GM12872 (cell line): ENCODE data around the gene VSX2.

Source experiments
- TF ChIP-seq, protein P1 (sequence below): IDR thresholded peaks from 3 replicates; pipeline ENCODE4 v1.5.1; 2011; ENCODE audit warnings: low read depth, mild to moderate bottlenecking, low read length, moderate library complexity; ENCODE audit not compliant: insufficient read depth

Gene VSX2

DNA sequence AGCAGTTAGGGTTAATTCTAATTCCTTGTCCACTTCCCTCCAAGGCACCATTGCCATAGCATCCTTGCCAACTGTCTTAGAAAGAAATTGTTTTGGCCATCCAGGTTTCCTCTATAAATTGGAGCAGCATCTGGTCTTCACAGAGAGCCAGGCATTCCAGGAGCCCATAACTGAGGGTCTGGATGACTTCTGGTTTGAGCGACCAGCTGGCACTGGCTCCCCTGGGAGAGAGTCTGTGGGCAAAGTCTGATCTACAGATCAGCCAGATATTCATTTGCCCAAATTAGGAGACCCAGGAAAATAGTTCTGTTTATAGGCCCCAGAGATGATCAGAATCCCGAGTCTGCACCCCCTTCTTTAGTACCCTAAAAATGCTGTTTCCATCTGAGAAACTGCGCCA lies 16.0 kb downstream of the VSX2 start:
- TF ChIP-seq, protein P1, sequence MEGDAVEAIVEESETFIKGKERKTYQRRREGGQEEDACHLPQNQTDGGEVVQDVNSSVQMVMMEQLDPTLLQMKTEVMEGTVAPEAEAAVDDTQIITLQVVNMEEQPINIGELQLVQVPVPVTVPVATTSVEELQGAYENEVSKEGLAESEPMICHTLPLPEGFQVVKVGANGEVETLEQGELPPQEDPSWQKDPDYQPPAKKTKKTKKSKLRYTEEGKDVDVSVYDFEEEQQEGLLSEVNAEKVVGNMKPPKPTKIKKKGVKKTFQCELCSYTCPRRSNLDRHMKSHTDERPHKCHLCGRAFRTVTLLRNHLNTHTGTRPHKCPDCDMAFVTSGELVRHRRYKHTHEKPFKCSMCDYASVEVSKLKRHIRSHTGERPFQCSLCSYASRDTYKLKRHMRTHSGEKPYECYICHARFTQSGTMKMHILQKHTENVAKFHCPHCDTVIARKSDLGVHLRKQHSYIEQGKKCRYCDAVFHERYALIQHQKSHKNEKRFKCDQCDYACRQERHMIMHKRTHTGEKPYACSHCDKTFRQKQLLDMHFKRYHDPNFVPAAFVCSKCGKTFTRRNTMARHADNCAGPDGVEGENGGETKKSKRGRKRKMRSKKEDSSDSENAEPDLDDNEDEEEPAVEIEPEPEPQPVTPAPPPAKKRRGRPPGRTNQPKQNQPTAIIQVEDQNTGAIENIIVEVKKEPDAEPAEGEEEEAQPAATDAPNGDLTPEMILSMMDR, result no peak

DNA sequence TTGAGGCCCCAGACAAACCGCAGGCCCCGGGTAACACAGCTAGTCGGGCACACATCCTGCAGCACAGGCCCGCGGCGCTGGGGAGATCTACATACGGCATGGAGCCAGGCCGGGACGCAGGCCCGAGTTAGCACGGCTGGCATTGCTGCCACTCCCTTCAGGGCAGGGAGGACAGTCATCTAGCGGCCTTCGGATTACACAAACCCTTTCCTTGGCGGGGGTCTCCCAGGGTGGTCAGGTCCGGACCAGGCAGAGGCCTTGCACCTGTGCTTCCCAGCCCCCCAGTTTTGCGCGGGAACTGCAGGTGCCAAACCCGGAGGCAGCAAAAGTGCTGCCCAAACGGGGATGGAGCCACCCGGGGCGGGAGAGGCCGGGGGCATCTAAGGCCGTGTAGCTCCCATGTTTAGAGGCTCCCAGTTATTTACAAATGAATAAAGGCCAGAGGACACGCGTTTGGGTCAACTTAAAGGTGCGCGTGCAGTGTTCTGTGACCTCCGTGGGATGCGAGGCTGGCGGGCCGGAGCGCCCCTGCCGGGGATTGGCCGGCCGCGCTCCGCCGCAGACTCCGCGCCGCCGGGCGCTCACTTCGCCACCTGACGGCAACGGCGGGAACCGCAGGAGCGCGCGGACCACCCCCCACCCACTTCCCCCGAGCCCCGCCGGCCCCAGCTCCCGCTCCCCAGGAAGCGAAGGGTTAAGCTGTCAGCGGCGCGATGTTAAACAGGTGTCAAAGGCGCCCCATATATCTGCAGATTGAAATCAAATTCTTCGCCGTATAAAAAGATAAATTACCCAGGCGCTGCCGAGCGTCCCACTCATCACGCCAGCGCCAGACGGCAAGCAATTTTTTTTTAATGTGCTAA lies 18.1 kb downstream of the VSX2 start:
- TF ChIP-seq, protein P1, result peak; percentile 86

DNA sequence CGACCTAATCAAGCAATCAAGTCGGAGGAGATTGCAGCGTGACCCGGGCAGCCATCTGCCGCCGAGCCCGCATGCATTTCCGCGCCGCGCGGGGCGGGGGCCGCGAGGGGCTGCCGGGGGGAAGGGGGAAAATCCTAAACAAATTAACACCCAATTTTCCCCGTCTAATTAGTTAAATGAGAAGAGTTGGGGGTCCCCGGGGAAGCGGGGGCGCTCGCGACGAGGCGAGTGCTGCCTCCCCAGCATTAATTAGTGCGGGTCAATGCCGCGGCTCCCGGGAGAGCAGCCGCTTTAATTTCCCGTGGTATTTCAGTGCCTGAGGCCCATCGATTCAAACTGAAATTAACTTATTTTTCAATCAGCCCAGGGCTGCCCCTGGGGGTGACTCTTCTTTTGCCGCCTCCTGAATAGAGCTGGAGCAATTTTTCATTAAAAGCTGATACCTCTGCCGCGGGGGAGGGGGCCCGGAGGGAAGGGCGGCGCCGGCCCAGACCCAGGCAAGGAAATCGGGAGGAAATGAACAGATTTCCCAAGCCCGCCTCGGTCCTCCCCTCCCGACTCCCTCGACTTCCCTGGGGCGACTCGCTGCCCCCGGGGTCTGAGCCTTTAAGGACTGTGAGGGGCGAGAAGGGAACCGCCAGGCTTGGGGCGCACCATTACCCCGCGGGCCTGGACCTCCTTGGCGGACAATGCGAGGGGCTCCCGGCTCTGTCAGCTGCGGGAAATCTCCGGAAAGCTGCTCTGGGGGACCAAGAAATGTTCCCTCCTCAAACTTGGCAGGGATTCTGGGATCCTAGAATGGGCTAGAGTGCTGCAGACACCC lies 18.9 kb downstream of the VSX2 start:
- TF ChIP-seq, protein P1, result no peak

DNA sequence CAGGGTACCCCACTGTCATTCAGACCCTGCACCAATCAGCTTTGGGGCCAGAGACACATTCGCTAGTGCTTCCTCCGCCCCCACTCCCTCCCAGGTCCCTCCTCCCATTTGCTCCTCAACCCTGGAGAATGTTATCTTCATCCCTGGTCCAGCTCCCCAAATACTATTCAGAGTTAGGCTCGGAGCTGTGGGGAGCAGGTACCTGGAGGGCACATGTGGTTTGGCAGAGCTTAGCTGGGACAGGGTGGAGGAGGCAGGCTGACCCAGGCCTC lies 19.5 kb downstream of the VSX2 start:
- TF ChIP-seq, protein P1, result no peak

DNA sequence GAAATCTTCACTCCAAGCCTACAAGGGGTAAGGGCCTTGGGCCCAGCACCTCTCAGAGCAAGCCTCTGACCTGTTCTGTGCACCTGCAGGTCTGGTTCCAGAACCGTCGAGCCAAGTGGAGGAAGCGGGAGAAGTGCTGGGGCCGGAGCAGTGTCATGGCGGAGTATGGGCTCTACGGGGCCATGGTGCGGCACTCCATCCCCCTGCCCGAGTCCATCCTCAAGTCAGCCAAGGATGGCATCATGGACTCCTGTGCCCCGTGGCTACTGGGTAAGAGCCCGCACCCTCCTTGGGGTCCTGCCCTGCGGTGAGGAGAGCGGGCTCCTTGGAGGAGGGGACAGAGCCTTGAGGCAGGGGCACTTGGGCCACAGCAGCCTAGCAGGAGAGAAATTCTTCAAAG lies 20.3 kb downstream of the VSX2 start:
- TF ChIP-seq, protein P1, result no peak

DNA sequence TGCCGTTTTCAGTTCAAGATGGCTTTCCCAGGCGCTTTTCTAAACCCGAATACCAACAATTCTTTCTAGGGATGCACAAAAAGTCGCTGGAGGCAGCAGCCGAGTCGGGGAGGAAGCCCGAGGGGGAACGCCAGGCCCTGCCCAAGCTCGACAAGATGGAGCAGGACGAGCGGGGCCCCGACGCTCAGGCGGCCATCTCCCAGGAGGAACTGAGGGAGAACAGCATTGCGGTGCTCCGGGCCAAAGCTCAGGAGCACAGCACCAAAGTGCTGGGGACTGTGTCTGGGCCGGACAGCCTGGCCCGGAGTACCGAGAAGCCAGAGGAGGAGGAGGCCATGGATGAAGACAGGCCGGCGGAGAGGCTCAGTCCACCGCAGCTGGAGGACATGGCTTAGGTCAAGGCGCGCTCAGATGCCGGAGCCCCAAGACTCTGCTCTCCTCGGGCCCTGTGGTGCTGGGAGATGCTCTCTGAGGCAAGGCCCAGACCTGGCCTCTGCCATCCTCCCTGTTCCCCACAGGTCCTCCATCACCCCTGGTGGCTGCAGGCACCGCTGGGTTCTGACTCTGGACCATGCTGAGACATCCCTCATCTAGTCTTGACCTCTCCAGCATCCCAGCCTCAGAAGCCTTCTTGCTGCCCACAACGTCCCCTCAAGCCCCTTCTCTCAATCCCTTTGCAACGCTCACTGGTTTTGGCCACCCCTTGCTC lies 21.4 kb downstream of the VSX2 start:
- TF ChIP-seq, protein P1, result no peak

DNA sequence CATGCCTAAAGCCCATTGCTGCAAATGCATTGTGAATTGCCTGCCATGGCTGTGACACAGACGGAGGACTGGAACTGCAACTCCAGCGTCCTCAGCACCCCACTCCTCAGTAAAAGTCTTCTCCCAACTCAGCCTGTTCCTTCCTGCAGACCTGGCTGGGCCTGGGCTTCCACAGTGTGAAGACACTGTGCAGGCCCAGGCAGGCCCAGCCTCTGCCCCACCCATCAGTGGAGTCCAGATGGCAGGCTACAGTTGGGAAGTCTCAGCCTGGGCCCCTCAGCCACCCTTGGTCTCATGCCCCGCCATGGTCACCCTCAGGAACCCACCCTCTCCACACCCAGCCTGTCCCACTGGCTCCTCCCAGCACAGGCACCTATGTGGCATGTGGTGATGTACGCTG lies 22.0 kb downstream of the VSX2 start:
- TF ChIP-seq, protein P1, result no peak
